ENCODE results near the gene ELMO3. TPM values are rescaled to one million over a fixed set of nuclear protein-coding genes. Genes with fewer than 3 reads are reported as not detected.

Gene ELMO3
- total RNA-seq, 6 experiments from 2014 or later: 1.8 to 8.0 (median 4.6) TPM

DNA sequence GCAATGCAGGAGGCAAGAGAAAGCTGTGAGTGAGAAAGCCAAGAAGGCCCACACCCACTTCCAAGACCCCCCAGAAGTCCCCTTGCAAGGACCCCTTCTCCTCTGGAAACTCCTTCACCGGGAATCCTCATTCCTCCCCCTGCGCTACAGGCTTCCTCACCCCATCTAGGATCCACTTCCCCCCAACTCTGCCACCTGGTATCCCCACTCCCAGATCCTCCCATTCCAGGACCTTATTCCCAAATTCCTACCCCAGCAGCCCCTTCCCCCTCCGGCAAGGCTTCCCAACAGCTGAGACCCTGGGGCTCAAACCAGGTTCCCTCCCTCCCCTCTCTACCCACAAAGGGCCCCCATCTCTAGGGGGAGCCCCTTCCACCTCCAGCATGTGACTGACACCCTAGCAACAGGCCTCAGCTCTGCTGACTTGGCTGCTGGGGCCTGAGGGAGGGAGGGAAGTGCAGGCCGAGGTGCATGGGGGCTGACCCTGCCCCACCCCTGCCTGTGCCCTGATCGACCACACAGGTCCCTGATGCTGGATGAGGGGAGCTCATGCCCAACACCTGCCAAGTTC is 32.2 kb upstream of the ELMO3 start:
- ATAC-seq: no peak
- H3K27me3 ChIP-seq: no peaks in the 10 kb centered on the region
- 96% methylated on average over 3 of the region's 5 CpGs for WGBS (ENCODE audit: insufficient coverage, low coverage, low lambda C conversion rate, missing lambda C conversion rate)
- H3K9me3 ChIP-seq: no peaks in the 10 kb centered on the region
- H3K27ac ChIP-seq: no peak overlapping the region
- no peaks in the 10 kb centered on the region for H3K36me3 ChIP-seq
- H3K4me3 ChIP-seq: no peak overlapping the region
- peaks cover 0 to 36% (median 15%) of the 10 kb centered on the region in 4 donors for H3K4me1 ChIP-seq
- intact Hi-C loops (cut with DNase I): no loop called here
- TF ChIP-seq, protein P1, sequence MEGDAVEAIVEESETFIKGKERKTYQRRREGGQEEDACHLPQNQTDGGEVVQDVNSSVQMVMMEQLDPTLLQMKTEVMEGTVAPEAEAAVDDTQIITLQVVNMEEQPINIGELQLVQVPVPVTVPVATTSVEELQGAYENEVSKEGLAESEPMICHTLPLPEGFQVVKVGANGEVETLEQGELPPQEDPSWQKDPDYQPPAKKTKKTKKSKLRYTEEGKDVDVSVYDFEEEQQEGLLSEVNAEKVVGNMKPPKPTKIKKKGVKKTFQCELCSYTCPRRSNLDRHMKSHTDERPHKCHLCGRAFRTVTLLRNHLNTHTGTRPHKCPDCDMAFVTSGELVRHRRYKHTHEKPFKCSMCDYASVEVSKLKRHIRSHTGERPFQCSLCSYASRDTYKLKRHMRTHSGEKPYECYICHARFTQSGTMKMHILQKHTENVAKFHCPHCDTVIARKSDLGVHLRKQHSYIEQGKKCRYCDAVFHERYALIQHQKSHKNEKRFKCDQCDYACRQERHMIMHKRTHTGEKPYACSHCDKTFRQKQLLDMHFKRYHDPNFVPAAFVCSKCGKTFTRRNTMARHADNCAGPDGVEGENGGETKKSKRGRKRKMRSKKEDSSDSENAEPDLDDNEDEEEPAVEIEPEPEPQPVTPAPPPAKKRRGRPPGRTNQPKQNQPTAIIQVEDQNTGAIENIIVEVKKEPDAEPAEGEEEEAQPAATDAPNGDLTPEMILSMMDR (IDR thresholded peaks at IDR 0.05): no peak
- no peak for TF ChIP-seq POLR2A (IDR thresholded peaks at IDR 0.05)
- peak in 1 of 3 donors; percentile 42 for DNase-seq

GRCh38 chr16:67167588-67167987 is 31.3 kb upstream of the ELMO3 start:
- Histone ChIP-seq H3K27me3 (no peaks in the 10 kb centered on the region), H3K9me3 (no peaks in the 10 kb centered on the region), H3K4me1 (peaks cover 0 to 36% (median 14%) of the 10 kb centered on the region in 4 donors), H3K4me3 (no peak overlapping the region), H3K27ac (no peak overlapping the region), H3K36me3 (no peaks in the 10 kb centered on the region)
- no peak for TF ChIP-seq POLR2A (IDR thresholded peaks at IDR 0.05)
- TF ChIP-seq, protein P1 (IDR thresholded peaks at IDR 0.05): no peak
- no CpG with 5 or more reads among the region's 7 CpGs for WGBS (ENCODE audit: insufficient coverage, low coverage, low lambda C conversion rate, missing lambda C conversion rate)
- no peak for ATAC-seq
- intact Hi-C loops (cut with DNase I): no loop called here
- peak in 1 of 3 donors; percentile 42 for DNase-seq

- ATAC-seq: no peak
Measured at GRCh38 chr16:67169011-67169451, 29.9 kb upstream of the ELMO3 start.

DNA sequence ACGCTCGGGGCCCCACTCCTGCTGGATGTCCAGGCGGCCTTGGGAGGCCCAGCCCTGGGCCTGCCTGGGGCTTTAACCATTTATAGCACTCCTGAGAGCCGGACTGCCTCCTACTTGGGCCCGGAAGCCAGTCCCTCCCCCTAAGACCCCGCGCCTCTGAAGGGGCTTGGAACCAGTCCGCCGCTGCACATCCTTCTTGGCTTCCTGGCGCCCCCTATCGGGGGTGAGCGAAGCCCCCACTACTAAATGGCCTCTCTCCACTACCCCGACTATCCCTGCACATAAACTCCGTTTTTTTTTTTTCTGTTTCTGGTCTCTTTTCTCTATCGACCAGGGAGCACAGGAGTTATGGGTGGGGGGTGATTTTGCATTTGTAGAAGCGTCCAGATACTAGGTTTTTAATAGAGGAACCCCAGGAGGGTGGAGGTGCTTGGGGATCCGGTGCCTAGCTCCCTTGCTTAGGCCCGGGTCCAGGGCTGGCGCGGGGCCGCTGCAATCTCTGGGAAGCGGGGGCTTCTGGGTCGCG is 29.2 kb upstream of the ELMO3 start:
- intact Hi-C loops (cut with DNase I): no loop called here
- Histone ChIP-seq H3K4me1 (peaks cover 0 to 31% (median 10%) of the 10 kb centered on the region in 4 donors), H3K4me3 (peak overlapping the region; percentile 35 to 56 (median 43)), H3K27ac (peak overlapping the region; percentile 35 to 89 (median 77)), H3K9me3 (no peaks in the 10 kb centered on the region), H3K27me3 (no peaks in the 10 kb centered on the region), H3K36me3 (no peaks in the 10 kb centered on the region)
- no peak for ATAC-seq
- DNase-seq: no peak
- TF ChIP-seq, protein P1 (IDR thresholded peaks at IDR 0.05): peak; percentile 10 to 54 (median 33)
- TF ChIP-seq POLR2A (IDR thresholded peaks at IDR 0.05): no peak
- WGBS (ENCODE audit: insufficient coverage, low coverage, low lambda C conversion rate, missing lambda C conversion rate): 8% methylated on average over 14 of the region's 24 CpGs

More at GRCh38 chr16:67169011-67169451, 29.9 kb upstream of the ELMO3 start:
- Histone ChIP-seq H3K27ac (no peak overlapping the region), H3K9me3 (no peaks in the 10 kb centered on the region), H3K27me3 (no peaks in the 10 kb centered on the region), H3K36me3 (no peaks in the 10 kb centered on the region), H3K4me3 (no peak overlapping the region), H3K4me1 (peaks cover 0 to 31% (median 11%) of the 10 kb centered on the region in 4 donors)
- intact Hi-C loops (cut with DNase I): no loop called here
- TF ChIP-seq POLR2A (IDR thresholded peaks at IDR 0.05): no peak
- no peak for DNase-seq
- no CpG with 5 or more reads among the region's 9 CpGs for WGBS (ENCODE audit: insufficient coverage, low coverage, low lambda C conversion rate, missing lambda C conversion rate)
